C4-2B (cell line): Measurements from ENCODE around the gene ADSS2.

Experiments used
- CTCF ChIP-seq: fragments of 450-650 bp; conservative IDR thresholded peaks from 2 replicates; pipeline ENCODE4 v1.5.1; 2017; ENCODE audit warnings: mild to moderate bottlenecking
- ZFX ChIP-seq: fragments of 450-650 bp; IDR thresholded peaks from 2 replicates; pipeline ENCODE4 v1.6.1; 2017

- TF ChIP-seq CTCF (no peak), ZFX (no peak)
Measured at GRCh38 chr1:244427647-244428046, 24.1 kb downstream of the ADSS2 start.
